Activated naive CD4-positive, alpha-beta T cell treated with anti-CD3 and anti-CD28 coated beads, Interleukin-2, amount 50 U/mL, for 72 hours (primary cell): ENCODE measurements around the gene CNR2. TPM values are rescaled to one million over a fixed set of nuclear protein-coding genes. Genes with fewer than 3 reads are reported as not detected.
A peak's percentile ranks its signal among the peaks of the same experiment; 100 is the strongest.
"Not testable (repeated sequence)": the region's sequence is repeated elsewhere in the genome, so short reads cannot be mapped to it uniquely, and the experiment has no call there.

ENCODE experiments used
- ATAC-seq, 2 donors: fragments of 150-1000 bp; cut with Tn5 transposase; 2 replicates each; pipeline ENCODE4 v1.10.0; 2021; ENCODE audit warnings: mild to moderate bottlenecking in 2 of 2, moderate library complexity in 2 of 2
- DNase-seq, 2 donors: peaks; one replicate each; pipeline ENCODE4 v3.0.0; 2021 to 2022; ENCODE audit warnings: low spot score in 2 of 2
- H3K27ac Mint-ChIP-seq, 2 donors: one replicate each; pipeline ENCODE4 v1.8.0; 2022; ENCODE audit warnings: mild to moderate bottlenecking in 2 of 2, mixed read lengths in 2 of 2
- H3K36me3 Mint-ChIP-seq, 2 donors: one replicate each; pipeline ENCODE4 v1.8.0; 2022; ENCODE audit warnings: mixed read lengths in 2 of 2
- H3K9me3 Mint-ChIP-seq, 2 donors: one replicate each; pipeline ENCODE4 v1.8.0; 2022; ENCODE audit warnings: mixed read lengths in 2 of 2
- total RNA-seq, 2 donors: library from RNA; stranded (reverse); gene quantifications; one replicate each; pipeline ENCODE4 v1.2.3, GENCODE V29; 2022

Gene CNR2
- total RNA-seq, 2 donors from 2014 or later = 0.05 TPM; not detected in 1

DNA sequence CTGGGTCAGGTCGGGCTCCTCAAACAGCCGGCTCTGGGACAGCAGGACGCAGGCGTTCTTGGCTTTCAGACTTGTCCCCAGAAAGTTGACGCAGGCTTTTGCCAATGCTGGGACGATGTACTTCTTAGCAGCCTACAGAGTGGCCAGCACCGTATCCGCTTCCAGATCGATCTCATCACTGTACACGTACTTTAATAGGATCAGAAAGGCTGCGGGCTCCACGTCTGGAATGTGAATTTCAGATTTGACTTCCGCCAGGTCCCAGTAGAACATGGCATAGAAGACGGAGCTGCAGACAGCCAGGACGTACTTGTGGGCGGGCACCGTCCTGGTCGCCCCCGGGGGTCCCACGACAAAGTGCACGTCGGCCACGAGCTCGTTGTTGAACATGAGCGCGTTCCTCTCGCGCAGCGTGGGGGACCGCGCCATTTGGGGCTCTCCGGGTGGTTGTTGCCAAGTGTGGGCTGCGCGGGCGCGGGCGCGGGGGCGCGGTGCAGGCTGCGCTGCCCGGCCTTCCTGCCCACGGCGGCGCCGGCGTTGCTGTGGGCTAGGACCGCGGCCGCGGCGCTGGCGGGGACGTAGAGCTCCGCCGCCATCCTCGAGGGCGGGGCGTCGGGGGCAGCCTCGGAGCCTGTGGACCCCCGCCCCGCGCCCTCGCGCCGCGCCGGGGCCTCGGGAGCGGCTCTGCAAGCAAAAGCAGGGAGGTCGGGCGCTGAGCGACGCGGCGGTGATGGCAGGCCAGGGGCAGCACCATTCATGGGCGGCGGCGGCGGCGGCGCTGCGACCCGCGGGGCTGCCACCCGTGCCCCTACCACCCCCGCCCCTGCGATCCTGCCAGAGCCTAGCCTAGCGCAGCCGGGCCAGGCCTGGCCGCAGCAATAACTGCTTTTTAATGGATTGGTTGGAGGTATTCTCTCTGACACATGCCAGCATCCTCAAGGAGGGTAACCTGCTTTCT lies 10.6 kb downstream of the CNR2 start:
- Mint-ChIP-seq H3K36me3 (no peaks in the 10 kb centered on the region), H3K9me3 (no peaks in the 10 kb centered on the region), H3K27ac (no peak overlapping the region)
- ATAC-seq (no peak), DNase-seq (no peak)

DNA sequence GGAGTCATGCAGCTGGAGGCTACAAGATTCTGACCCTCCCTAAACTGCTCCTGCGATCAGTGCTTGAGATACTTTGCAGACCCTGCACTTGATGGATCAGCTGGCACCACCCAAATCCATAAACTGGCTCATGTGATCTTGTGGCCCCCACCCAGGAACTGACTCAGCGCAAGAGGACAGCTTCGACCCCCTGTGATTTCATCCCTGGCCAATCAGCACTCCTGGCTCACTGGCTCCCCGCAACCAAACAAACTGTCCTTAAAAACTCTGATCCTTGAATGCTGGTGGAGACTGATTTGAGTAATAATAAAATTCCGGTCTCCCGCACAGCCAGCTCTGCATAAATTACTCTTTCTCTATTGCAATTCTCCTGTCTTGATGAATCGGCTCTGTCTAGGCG lies 13.1 kb downstream of the CNR2 start:
- not testable (repeated sequence) for H3K27ac Mint-ChIP-seq, H3K36me3 Mint-ChIP-seq, DNase-seq, ATAC-seq, H3K9me3 Mint-ChIP-seq

DNA sequence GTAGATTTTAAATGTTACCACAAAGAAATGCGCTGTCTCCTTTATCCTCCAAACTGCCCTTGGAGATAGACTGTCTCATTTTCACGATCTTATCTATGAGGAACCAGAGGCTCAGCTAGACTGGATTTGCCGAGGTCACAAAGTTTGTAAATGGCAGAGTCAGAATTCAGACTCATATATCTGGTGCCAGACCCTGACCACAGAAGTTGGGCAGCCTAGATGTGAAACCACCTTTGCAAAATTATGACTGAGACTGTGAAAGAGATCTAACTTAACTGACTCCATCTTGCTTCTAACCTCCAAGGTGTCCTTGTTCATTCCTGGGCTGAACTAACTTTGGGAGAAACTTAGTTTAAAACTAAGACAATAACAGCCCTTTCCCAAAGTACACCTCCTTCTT lies 14.1 kb downstream of the CNR2 start:
- DNase-seq = no peak
- no peak overlapping the region for H3K27ac Mint-ChIP-seq

DNA sequence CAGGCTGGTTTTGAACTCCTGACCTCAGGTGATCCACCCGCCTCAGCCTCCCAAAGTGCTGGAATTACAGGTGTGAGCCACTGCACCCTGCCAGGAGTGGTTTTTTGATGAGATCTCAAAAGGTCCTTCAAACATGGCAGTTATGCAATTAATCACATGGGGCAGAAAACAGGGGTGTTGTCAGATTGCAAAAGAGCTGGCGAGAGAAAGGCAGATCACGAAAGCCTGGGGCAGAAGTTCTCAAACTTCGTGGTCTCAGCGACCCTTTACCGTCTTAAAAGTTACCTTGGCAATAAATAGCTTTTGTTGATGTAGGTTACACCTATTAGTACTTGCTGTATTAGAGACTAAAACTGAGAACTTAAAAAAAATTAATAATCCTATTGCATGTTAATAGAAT lies 16.1 kb downstream of the CNR2 start:
- no peak for DNase-seq
- ATAC-seq = no peak
- Mint-ChIP-seq H3K27ac (no peak overlapping the region), H3K9me3 (no peaks in the 10 kb centered on the region), H3K36me3 (no peaks in the 10 kb centered on the region)

More for the DNA sequence above, 14.1 kb downstream of the CNR2 start:
- ATAC-seq = peak; percentile 57 to 79
- Mint-ChIP-seq H3K9me3 (no peaks in the 10 kb centered on the region), H3K36me3 (no peaks in the 10 kb centered on the region)

DNA sequence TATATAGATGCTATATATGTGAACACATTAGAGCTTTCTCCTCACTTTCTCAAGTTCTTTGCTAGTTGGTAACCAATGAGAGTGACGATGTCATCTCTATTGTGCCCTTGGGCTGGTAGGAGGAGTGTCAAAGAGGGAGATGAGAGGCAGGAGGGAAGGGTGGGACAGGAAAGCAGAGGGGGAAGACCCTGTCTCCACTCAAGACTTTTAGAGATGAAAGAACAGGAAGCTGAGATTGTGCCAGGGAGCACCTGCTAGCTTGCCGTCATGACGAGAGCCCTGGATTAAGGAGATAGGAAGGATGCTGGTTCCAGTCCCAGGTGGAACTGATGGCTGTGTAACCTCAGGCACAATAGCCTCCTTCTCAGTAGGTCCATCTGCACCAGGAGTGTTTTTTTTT lies 16.7 kb downstream of the CNR2 start:
- DNase-seq = no peak
- no peak for ATAC-seq
- Mint-ChIP-seq H3K36me3 (no peaks in the 10 kb centered on the region), H3K9me3 (no peaks in the 10 kb centered on the region), H3K27ac (no peak overlapping the region)

DNA sequence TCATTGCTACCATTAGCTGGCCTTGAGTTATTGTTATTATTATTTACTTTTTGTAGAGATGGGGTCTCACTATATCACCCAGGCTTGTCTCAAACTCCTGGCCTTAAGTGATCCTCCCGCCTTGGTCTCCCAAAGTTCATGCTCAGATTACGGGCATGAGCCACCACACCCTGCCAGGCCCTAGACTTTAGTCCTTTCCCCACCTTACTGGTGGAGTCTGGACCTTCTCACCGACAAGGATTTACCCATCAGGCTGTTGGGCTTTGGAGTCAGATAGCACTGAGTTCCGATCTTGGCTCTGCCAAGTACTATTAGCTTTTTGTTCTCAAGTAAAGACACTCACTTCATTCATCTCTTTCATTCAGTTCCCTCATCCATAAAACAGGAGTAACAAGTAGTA lies 17.2 kb downstream of the CNR2 start:
- no peak overlapping the region for H3K27ac Mint-ChIP-seq
- H3K36me3 Mint-ChIP-seq = no peaks in the 10 kb centered on the region
- ATAC-seq = no peak
- DNase-seq = no peak
- no peaks in the 10 kb centered on the region for H3K9me3 Mint-ChIP-seq

DNA sequence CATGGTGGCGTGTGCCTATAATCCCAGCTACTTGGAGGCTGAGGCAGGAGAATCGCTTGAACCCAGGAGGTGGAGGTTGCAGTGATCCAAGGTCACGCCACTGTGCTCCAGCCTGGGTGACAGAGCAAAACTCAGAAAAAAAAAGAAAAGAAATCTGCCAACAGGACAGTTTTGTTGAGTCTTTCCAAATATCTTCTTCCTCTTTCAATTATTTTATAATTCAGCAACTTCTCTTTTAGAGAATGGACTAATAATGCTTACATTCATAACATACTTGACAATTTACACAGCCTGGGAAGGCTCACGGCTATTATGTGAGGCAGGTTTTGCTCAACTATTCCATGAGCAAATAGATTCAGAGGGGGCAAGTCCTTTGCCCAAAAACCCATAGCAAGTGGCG lies 18.1 kb downstream of the CNR2 start:
- no peak overlapping the region for H3K27ac Mint-ChIP-seq
- H3K36me3 Mint-ChIP-seq = no peaks in the 10 kb centered on the region
- DNase-seq (no peak), ATAC-seq (no peak)
- H3K9me3 Mint-ChIP-seq = no peaks in the 10 kb centered on the region

DNA sequence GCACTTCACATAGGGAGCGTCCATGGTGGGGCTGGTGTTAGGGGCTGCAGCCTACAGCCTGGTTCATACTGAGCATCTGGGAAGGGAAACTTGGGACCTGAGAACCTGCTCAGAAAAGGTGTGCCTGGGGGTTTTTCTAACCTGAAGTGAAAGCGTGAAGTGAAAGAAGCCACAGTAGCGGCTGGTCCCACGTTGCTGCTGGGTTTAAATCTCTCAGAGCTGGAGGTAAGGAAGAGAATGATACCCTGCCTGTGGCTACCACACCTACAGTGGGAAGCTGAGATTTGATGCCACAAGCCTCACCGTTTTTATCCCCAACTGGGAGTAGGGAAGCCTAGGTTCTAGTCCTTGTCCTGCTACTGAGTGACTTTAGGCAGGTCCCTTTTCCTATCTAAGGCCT lies 24.1 kb downstream of the CNR2 start:
- Mint-ChIP-seq H3K36me3 (no peaks in the 10 kb centered on the region), H3K9me3 (no peaks in the 10 kb centered on the region), H3K27ac (no peak overlapping the region)
- DNase-seq = no peak
- no peak for ATAC-seq

DNA sequence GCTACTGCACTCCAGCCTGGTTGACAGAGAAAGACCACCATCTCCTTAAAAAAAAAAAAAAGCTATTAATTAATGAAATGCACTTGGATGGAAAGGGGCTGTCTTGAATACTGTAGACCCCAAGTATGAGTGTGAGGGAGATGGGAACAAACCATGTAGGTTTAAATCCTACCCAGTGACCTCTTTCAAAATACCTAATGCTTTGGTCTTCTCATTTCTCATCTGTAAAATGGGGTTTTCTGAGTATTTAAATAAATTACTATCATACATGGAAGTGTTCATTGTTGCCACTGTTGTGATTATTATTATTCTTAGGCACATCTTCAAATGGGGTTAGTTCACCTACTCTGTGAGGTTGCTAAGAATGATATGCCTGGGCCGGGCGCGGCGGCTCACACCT lies 27.9 kb downstream of the CNR2 start:
- Mint-ChIP-seq H3K36me3 (no peaks in the 10 kb centered on the region), H3K9me3 (no peaks in the 10 kb centered on the region), H3K27ac (no peak overlapping the region)
- DNase-seq (no peak), ATAC-seq (no peak)

DNA sequence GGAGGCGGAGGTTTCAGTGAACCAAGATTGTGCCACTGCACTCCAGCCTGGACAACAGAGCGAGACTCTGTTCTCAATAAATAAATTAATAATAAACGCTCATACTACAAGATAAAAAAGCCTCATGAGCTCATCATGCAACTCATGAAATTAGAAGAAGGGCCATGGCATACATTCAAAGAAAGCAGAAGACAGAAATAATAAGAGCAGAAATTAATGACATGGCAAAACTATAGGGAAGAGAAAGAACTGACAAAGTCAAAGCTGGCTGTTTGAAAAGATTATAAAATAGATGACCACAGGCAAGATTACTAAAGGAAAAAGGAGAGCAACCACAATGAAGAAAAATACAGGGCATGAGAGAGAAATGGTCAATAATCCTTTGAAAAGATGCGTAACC lies 30.4 kb downstream of the CNR2 start:
- ATAC-seq (no peak), DNase-seq (no peak)
- Mint-ChIP-seq H3K27ac (no peak overlapping the region), H3K9me3 (peaks cover 10 to 14% of the 10 kb centered on the region in 2 donors), H3K36me3 (peaks cover 17% of the 10 kb centered on the region in 2 donors)

DNA sequence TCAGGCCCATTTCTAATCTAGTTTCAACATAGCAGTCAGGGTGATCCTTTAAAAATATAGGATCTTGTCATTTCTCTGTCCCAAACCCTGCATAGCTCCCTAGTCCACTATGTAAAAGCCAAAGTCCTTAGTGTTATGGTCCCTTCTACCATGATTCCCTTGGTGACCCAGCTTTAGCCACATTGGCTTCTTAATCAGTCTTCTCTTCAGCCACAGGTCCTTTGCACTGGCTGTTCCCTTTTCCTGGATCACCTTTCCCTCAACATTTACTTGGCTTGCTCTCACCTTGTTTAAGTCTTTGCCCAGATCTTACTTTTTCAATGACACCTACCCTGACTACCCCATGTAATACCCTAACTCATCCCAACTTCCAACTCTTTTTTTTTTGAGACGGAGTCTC lies 33.4 kb downstream of the CNR2 start:
- peaks cover 19 to 21% of the 10 kb centered on the region in 2 donors for H3K9me3 Mint-ChIP-seq
- DNase-seq = no peak
- H3K27ac Mint-ChIP-seq = no peak overlapping the region
- ATAC-seq = no peak
- peaks cover 24 to 25% of the 10 kb centered on the region in 2 donors for H3K36me3 Mint-ChIP-seq

DNA sequence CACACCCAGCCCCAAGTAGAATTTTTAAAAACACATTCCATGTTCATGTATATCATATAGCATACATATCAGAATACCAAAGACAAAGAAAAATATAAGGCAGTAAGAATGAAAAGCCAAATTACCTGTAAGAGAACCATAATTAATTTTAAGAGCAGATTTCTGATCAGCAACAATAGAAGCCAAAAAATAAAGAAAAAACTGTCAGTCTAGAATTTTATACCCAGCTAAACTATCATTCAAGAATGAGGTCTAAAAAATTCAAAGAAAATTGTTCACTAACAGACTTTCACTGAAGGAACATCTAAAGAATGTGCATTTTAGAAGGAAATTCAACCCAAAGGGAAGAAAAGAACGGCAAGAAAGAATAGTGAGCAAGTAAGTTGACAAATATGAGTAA lies 34.5 kb downstream of the CNR2 start:
- Mint-ChIP-seq H3K36me3 (peaks cover 24 to 25% of the 10 kb centered on the region in 2 donors), H3K9me3 (peaks cover 19 to 21% of the 10 kb centered on the region in 2 donors), H3K27ac (no peak overlapping the region)
- ATAC-seq (no peak), DNase-seq (no peak)

DNA sequence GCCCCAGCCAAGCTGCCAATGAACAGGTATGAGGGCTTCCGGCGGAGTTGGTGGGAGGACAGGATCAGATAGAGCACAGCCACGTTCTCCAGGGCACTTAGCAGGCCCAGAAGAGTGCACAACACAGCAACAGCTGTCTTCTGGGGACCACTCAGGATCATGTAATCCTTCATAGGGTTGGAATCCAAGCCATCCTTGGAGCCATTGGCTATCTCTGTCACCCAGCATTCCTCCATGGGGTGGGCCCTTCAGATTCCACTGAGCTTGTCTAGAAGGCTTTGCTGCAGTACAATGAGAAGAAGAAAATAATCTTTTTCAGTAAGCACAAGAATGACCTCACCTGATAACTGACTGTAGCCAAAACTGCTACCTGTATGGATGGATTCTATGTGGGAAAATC lies 37.8 kb downstream of the CNR2 start:
- H3K27ac Mint-ChIP-seq = no peak overlapping the region
- no peak for ATAC-seq
- peaks cover 24 to 25% of the 10 kb centered on the region in 2 donors for H3K36me3 Mint-ChIP-seq
- no peak for DNase-seq
- peaks cover 19 to 21% of the 10 kb centered on the region in 2 donors for H3K9me3 Mint-ChIP-seq

DNA sequence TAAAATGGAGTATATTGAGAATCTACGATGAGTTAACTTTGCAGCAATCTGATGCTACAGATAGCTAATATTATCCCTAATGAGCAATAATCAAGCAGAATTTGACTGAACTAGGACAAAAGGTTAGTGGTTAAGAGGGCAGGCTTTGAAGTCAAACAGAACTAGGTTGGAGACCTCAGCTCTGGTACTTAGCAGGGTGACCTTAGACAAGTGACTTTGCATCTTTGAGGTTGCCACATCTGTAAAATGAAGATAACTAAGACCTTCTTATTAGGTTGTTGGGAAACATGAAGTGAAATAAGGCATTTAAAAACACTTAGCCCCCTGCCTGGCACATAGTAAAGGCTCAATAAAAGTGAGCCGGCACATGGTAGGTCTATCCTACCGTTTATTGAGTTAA lies 40.7 kb downstream of the CNR2 start:
- Mint-ChIP-seq H3K9me3 (peaks cover 4 to 10% of the 10 kb centered on the region in 2 donors), H3K36me3 (peaks cover 6 to 9% of the 10 kb centered on the region in 2 donors), H3K27ac (no peak overlapping the region)
- DNase-seq (no peak), ATAC-seq (no peak)

DNA sequence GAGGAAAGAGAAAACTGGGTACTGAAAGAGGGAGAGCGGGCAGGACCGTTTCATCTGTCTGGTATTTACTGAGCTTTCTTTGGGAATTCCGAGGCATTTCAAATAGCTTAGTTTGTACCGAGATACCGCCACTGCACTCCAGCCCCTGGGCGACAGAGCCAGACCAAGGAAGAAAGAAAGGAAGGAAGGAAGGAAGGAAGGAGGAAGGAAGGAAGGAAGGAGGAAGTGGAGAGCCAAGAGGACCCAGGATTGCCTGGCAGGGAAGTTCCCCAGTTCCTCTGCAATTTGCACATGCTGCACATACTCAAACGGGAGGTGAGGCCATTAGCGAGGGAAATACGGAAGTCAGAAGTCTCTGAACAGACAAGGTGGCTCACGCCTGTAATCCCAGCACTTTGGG lies 44.1 kb downstream of the CNR2 start:
- H3K36me3 Mint-ChIP-seq = peaks cover 0 to 10% of the 10 kb centered on the region in 2 donors
- no peak for ATAC-seq
- H3K27ac Mint-ChIP-seq = no peak overlapping the region

DNA sequence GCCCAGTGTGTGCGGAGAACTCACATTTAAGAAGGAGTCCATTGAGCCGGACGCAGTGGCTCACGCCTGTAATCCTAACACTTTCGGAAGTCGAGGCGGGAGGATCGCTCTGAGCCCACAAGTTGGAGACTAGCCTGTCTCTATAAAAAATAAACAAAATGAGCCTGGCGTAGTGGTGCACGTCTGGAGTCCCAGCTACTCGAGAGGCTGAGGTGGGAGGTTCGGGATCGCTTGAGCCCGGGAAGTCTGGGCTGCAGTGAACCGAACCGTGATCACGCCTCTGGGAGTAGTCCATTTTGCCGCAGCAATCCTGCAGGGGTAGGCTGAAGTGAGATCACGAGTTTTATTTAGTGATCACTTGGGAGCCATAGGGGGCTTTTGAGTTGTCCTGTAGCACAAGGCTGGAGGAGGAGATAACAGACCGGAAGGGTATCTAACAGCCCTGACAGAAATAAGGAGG lies 44.6 kb downstream of the CNR2 start:
- ATAC-seq = peak; percentile 5 to 31
- Mint-ChIP-seq H3K36me3 (peaks cover 0 to 10% of the 10 kb centered on the region in 2 donors), H3K9me3 (no peaks in the 10 kb centered on the region), H3K27ac (peak overlapping the region; percentile 71 to 89)
- no peak for DNase-seq

More for the DNA sequence above, 44.1 kb downstream of the CNR2 start:
- DNase-seq = no peak
- no peaks in the 10 kb centered on the region for H3K9me3 Mint-ChIP-seq

DNA sequence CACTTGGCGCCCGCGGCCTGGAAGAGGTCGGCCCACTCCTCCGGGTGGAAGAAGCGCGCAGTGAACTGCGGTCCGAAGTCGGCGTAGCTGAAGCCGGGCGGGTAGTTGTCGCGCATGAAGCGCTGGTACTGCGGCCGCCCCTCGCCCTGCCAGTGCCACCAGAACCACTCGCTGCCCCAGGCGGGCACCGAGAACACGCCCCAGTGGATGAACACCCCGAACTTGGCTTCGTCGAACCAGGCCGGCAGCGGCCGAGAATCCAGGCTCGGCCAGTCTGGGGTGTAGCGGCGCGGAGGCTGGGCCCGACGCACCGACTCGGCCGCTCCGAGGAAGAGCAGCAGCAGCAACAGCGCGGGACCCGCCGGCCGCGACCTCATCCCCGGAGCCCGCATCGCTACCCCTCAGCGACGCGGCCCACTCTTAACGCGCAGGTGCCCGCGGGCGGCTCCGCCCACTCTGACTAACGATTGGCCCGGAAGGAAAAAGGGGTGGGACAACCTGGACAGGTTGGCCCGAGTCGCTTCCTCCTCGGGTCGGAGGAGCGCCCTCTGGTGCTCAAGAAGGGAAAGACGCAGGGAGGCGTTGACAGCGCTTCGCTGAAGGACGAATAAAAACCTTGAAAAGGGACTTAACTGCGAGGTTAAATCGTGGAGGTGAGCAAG lies 45.1 kb downstream of the CNR2 start, which contains the start of gene FUCA1:
Gene FUCA1 (minus strand): TSS at position 396 of the 662 bp plus-strand sequence. CDS start 4 bp downstream, at position 392.
- peak within 1 kb of the TSS; percentile 71 to 89 for H3K27ac Mint-ChIP-seq
- ATAC-seq (peak; percentile 99 to 100), DNase-seq (peak; percentile 93 to 94)
- no peaks in the 10 kb centered on the region for H3K9me3 Mint-ChIP-seq
- peaks cover 0 to 10% of the 10 kb centered on the region in 2 donors for H3K36me3 Mint-ChIP-seq
